HG03457 (cell line): ENCODE results near the gene TXNRD2.
"Not testable (repeated sequence)": the region's sequence is repeated elsewhere in the genome, so short reads cannot be mapped to it uniquely, and the experiment has no call there.

Experiments
- ATAC-seq: cut with Tn5 transposase; IDR thresholded peaks from one replicate; pipeline ENCODE4 v1.9.1; 2021; ENCODE audit warnings: moderate number of reproducible peaks; ENCODE audit not compliant: unreplicated experiment

The TXNRD2 gene

DNA sequence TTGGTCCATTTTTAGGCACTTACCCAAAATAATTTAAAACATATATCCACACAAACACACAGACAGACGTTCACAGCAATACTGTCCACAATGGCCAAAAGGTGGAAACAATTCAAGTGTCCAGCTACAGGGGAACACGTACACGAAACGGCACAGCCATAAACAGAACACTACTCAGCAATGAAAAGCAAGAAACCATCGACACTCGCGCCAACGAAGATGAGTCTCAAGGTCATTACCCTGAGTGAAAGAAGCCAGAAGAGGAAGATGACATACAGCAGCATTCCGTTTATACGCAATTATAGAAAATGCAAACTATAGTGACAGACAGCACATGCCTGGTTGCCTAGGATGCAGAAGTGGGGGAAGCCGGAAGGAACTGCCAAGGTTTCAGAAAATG is 13.4 kb downstream of the TXNRD2 start:
- ATAC-seq = no peak

DNA sequence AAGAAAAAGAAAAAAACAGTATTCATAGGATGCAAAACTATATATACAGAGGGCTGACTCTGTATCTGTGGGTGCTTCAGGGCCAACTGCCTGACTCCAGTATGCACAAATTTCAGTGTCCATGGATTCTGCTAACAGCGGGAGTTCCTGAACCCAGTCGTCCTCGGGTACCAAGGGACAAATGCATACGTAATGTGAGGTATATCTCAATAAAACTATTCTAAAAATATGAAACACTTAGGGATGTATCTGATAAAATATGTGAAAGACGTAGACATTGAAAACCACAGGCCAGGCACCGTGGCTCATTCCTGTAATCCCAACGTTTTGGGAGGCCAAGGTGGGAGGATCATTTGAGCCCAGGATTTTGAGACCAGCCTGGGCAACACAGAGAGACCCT is 13.9 kb downstream of the TXNRD2 start:
- ATAC-seq = no peak

DNA sequence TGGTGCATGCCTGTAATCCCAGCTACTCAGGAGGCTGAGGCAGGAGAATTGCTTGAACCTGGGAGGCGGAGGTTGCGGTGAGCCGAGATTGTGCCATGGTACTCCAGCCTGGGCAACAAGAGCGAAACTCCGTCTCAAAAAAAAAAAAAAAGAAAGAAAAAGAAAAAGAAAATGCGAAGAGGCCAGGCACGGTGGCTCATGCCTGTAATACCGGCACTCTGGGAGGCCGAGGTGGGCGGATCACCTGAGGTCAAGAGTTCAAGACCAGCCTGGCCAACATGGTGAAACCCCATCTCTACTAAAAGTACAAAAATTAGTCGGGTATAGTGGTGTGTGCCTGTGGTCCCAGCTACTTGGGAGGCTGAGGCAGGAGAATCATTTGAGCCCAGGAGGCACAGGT is 15.6 kb downstream of the TXNRD2 start:
- not testable (repeated sequence) for ATAC-seq

DNA sequence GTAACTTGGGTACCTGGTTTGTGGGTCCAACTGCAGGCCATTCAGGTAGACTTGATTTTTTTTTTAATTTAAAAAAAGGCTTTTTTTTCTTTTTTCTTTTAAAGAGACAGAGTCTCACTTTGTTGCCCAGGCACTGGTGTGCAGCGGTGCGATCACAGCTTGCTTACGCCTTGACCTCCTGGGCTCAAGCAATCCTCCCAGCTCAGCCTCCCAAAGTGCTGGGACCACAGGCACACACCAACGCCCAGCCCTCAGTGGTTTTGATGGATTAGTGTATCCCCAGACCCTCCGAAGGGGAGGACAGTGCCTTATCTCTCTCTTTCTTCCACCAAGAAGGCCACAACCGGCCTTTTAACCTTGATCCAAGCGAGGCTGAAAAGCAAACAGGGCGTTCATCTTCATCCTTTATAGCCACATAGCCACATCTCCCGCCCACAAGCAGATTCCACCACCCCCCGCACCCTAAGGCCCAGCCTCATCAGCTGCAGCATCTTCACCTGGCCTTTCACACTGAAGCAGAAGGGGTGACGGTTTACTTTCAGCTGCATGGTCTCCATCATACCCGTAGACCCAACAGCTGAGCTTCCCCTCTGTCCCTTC is 17.6 kb downstream of the TXNRD2 start:
- no peak for ATAC-seq

DNA sequence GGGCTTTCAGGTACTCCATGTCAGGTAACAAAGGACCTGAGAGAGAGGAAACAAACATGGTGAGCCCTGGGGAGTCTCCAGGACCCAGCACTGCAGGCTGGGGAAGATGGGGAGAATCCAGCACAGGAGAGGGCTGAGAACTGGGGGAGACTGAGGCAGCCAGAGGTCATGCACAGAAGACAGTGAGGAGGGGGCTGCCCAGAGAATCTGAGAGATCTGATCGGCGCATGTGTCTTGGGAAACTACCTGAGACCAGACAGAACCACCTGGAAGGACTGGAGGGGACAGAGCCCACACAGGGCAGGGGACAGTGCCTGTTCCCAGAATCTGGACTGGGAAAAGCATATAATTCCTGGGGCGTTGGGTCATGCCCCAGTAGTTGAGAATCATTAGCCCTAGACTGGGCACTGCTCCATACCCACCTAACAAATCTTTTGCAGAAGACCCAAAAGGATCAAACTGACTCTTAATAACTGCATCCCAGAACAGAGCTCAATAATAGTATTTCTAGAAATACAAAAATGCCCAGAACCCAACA is 20.0 kb downstream of the TXNRD2 start:
- no peak for ATAC-seq

DNA sequence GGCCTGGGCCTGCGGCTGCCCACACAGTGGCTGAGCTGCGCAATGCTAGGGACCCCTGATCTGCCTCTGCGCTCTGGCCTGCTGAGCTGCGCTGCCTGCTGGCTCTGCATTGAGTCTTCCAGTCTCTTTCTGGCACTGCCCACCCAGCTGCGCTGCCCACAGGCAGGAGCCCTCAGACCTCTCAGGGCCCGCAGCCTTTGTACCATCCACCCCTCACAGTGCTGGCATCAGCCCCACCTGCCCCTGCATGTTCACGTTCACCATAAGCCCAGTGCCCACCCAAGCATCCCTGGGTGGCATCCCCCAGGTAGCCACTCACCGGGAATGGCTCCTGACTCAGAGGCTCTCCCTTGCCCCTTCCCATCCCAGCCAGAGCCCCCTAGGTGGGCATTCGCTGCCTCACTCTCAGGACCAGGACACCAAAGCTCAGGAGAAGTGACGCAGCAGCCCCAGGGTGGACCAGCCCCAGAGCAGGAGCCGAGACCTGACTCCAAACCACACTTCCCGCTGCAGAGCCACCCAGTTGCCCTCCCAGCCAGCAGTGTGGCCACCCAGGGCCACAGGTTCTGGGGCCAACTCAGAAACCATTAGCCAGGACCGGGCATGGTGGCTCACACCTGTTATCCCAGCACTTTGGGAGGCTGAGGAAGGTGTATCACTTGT is 21.8 kb downstream of the TXNRD2 start:
- no peak for ATAC-seq

DNA sequence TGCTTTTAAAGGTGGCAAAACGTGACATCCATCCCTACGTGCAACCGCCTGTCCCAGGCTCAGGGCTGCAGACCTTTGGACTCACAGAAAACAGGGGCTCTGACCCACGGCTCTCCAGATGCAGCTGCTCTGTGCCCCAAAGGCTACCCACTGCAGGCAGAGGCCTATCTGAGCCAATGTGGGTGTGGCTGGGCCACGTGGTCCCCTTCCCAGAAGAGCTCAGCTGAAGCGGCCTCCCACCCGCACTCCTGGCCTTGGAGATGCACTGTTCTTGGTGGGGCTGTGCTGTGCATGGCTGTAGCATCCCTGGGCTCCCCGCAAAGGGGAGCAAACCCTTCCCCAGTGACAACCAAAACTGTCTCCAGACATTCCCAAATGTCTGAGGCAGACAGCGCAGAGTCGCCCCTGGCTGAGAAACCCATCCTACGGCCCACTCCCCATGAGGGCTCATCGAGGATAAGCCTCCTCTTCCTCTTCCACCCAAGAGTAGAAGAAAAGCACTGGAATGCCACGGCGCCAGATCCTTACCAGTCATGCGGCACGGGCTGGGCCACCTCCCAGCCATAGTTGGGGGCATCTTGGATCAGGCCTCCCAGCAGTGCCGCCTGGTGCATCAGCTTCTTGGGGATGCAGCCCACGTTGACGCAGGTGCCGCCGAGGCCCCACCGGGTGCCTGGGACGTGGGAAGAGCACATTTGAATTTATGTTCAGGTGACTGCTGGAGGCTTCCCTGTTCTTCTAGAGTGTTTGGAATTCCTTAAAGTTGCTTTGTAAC is 23.1 kb downstream of the TXNRD2 start:
- no peak for ATAC-seq

DNA sequence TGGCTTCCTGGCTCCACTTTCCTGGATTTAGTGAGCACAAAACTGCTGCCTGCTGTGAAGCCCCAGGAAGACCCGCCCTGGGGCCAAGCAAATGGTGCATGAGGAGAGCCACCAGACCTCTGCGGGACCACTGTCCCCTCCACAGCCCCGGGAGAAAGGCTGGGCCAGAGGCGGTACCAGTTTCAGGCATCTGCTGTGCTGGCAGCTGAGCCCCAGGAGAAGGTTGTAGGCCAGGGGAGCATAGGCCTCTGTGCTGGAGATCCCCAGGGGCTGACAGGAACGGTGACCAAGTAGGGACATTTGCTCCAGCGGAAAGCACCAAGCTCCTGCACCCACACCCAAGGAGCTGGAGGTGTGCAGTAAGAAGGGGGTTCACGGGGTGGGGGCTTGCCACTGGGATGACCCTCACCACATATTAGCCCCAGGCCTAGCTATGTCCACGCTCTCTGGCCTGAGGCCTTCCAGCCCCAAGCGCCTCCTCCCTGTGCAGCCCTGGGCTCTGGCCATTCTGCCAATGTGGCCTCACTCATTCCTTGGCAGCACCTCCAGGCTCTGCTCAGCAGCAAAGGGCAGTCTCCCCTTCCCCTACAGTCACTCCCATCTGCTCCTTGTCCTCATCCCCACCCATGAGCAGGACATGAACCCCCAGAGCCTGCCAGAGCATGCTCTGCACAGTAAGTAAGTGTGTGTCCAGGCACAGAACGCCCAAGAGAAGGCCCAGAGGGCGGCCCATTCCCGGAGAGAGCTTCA is 24.1 kb downstream of the TXNRD2 start:
- ATAC-seq = no peak

DNA sequence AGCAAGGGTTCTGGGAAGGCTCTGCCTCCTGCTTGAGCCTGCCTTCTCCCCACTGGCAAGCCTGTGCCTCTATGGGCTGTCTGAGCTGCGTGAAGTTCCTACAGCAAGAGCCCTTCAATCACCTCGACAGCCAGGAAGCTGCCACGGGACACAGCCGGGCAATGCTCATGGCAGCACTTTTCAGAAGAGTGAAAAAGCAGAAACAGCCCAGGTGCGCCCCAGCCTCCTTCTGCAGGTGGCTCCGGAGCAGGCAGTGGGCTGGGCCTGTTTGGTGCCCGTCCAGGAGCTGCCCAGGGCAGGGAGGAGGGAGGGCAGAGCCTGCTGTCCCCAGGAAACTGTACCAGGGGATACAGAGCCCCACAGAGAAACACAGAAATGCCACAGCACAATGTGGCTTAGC is 24.7 kb downstream of the TXNRD2 start:
- ATAC-seq = no peak

DNA sequence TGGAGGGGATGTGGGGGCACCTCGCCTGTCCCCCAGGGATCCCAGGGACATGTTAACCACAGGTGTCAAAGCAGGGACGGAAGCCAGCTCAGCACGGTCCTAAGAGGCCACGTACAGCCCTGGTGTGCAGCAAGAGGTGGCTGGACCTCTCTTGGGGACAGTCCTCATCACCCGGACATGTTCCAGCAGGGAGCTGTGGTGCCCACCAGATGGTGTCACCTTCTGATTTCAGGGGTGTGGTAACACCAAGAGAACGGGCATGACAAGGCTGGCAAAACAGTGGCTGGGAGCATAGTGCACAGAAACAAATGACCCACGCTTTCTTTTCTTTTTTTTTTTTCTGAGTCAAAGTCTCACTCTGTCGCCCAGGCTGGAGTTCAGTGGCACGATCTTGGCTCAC is 25.6 kb downstream of the TXNRD2 start:
- no peak for ATAC-seq

DNA sequence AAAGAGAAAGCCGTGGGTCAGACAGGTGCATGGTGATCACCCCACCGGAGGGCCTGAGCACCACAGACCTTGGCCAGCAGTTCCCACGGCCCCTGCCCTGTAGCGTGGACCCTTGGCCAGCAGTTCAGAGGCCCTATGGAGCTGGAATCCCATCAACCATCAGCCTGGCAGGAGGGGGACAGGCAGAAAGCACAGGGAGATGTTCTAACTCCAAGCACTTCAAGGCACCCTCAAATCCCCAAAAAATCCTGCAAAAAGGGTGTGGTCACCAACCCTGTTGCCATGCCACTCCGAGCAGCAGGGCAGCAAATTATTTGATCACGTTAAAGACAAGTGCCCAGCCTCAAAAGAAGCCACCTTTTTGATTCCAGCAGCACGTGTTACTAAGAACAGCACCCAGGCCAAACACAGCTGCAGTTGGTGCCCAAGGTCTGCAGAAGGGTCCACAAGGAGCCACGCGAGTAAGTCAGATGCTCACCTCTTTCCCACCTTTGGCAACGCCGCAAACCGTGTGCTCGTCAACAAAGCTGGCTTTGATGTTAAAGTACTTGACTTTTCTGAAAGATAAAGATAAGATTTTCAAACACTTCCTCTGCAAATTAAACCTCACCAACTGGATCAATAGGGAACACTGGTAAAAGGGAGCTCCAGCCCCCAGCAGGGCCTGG is 26.2 kb downstream of the TXNRD2 start:
- no peak for ATAC-seq

DNA sequence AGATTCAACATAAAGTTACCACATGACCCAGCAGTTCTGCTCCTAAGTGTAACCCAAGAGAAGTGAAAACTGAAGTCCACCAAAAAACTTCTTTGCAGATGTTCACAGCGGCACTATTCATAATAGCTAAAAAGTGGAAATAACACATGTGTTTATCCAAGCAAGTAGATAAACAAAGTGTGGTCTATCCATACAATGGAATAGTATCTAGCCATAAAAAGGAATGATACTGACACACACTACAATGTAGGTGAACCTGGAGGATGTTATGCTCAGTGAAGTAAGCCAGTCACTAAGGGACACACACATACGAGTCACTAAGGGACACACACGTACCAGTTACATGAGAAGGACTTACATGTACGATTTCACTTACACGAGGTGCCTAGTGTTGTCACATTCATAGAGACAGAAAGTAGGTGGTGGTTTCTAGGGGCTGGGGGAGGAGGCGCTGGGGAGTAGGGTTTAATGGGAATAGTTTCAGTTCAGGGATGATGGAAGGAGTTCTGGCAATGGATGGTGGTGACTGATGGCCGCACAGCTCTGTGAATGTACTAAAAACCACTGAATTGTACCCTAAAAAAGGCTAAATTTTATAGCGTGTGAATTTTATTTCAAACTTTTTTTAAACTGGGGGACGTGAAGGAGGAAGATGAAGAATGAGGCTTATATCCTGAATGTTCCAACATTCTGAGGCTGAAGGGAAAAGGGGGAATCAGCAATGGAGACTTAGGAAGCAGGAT is 27.2 kb downstream of the TXNRD2 start:
- ATAC-seq = no peak

DNA sequence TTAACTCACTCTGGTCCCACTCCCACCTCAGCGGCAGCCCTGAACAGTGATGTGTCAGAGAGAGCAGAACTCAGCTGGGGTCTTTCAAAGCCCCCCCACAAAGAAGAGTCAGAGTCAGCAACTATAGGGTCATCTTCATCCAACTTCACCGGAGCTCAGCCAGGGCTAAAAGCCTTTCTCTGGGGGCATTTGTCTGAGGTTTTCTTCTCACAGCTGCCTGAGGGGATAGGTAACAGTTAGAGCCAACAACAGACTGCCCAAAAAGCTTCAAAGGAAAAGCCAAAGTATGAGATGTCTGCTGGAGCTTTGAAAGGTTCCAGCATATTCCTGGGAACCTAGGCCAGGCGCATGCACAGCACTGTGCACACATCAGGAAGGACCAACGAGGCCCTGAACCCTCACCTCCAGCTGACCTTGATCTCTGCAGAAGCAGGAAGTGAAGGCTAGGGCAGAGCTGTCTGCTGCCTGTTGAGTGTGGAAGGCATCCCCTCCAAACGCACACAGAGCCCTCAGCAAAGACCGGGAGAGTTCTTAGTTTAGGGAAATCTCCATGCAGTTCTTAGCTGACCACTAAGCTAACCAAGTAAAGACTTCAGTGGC is 28.2 kb downstream of the TXNRD2 start:
- ATAC-seq = no peak

DNA sequence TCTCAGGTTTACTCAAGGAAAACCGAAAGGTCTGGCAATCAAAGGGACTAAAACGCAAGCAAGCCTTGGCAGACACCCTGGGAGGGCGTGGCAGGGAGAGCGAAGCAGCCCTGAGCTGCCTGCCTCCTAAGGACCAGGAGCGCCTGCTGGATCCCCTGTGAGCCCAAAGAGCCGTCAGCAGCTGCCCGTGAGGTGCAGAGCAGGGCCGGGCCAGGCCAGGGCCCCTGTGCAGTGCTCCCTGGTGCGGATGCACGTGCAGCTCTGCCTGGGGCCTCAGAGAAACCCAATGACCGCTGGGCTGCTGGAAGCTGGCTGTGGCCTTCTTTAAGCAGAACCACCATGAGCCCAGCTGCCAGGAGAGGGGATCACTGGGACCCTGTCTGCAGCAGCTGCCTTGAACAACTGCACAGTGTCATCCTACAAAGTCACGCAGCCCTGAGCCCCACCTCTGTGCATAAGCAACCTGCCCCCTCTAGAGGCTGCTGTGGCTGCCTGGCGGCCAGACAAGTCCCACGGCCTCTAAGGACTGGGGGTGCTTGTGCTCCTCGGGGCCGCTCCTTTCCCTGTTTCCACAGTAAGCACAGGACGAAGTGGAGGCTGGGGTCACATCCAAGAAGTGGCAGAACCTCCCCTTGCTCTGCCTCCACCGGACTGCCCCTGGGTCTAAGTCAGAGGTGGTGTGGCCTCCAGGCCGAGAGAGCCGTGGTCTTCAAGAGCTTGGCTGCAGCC is 29.2 kb downstream of the TXNRD2 start:
- no peak for ATAC-seq

DNA sequence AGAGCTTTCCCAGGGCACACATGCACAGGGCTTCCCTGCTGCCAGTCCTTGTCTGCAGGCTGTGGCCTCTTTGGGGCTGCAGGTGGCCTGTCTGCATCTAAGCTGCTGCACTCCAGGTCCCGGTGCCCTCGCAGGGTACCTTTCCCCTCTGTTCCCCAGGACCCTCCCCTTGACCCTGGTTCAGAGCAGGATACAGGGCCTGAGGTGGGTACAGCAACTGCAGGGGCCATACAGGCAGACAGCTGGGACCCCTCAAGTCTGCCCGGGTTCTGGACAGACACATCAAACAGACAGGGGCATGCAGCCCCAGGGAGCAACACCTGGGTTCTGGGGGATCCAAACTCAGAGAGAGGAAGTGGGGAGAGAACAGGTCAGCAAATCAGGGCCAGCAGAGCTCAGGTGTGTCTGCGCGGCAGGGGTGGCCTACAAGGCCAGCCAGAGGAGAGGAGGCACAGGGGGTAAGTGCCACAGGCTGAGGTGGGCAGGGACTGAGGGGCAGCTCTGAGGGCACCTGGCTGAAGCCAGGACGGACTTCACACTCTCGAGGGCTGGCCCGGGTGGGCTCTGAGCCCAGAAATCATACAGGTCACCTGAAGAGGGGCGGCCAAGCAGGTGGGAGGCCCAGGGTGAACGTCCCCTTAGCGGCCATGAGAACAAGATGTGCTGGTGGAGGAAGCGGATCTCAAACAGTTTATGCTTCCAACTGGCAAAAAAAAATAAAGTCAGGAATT is 29.9 kb downstream of the TXNRD2 start:
- ATAC-seq = no peak

DNA sequence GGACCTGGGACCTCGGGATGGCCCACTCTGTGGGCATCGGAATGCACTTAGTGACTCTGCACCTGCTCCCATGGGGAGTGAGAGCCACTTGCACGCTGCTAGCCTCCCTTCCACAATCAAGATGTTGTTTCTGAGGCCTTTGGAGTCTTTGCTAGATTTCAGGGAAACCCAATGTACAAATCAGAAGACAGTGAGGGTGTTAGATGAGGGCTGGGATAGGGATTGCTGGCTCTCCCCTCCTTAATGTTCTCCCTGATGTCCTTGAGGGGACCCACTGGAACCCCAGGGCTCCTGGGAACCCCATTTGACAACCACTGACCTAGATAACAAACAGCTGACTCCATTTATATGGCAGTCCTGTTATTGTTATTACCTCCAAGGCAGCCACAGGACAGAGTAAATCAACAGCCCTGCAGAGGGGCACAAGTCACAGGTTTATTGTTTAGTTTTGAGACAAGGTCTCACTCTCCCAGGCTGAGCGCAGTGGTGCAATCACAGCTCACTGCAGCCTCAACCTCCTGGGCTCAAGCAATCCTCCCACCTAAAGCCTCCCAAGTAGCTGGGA is 31.4 kb downstream of the TXNRD2 start:
- ATAC-seq = no peak

DNA sequence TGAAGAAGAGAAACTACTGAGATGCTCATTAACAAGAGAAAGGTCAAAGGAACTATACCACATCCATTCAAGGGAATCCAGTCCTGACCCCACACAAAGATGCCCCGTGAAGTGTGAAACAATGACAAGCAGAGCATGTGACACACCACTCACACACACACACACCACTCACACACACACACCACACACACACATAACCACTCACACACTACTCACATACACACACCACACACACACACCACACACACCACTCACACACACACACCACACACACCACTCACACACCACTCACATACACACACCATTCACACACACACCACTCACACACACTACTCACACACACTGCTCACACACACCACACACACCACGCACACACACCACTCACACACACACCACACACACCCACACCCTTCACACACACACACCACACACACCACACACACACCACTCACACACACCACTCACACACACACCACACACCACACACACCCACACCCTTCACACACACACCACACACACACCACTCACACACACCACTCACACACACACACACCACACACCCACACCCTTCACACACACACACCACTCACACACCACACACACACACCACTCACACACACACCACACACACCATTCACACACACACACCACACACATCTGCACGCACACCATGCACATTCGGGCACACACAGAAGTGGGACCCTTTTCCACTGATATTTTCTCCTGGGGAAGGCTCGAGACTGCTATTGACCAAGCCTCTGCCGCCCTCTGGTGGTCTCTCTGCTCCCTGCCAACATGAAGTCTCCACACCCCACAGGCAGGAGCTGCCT is 32.1 kb downstream of the TXNRD2 start:
- ATAC-seq = no peak
